IMR-90 (cell line): ENCODE data around the gene RNPC3. TPM values are rescaled to one million over a fixed set of nuclear protein-coding genes. Genes with fewer than 3 reads are reported as not detected.

Experiments
- ATAC-seq: fragments of 200-7000 bp; cut with Tn5 transposase; 2 replicates; pipeline ENCODE4 v1.9.1; 2020; ENCODE audit warnings: low read depth, mild to moderate bottlenecking, moderate library complexity
- BruUV-seq: library from RNA; stranded (reverse); fragments of 400-500 nt; replicated peaks from 2 replicates; lab custom pipeline; 2021; lab: Mats Ljungman, UMichigan
- CTCF ChIA-PET: fragments of 300-600 bp; formaldehyde crosslinking; extraction: SDS; loops from one replicate; lab custom pipeline; 2021; ENCODE audit warnings: antibody characterized with exemption; lab: Yijun Ruan, JAX
- POLR2A ChIA-PET: fragments of 300-600 bp; sonication (Branson Sonifier 250); formaldehyde crosslinking; loops from one replicate; lab custom pipeline; 2022; ENCODE audit warnings: antibody characterized with exemption; ENCODE audit not compliant: unreplicated experiment; lab: Charles Lee
- DNase-seq: peaks from one replicate; pipeline ENCODE4 v3.0.0; 2013
- H2AFZ ChIP-seq: replicated peaks from 2 replicates; pipeline ENCODE3; 2013; ENCODE audit warnings: low read length, mild to moderate bottlenecking; ENCODE audit not compliant: poor library complexity
- H2AK5ac ChIP-seq: 2 replicates; pipeline ENCODE4 v1.6.1; 2013; ENCODE audit warnings: low read depth, low read length, inconsistent platforms
- H2AK9ac ChIP-seq: replicated peaks from 2 replicates; pipeline ENCODE3; 2013; ENCODE audit warnings: mild to moderate bottlenecking, low read depth, low read length, moderate library complexity; ENCODE audit not compliant: poor library complexity
- H2BK120ac ChIP-seq: 2 replicates; pipeline ENCODE4 v1.6.1; 2013; ENCODE audit warnings: low read depth, low read length, inconsistent platforms
- H2BK15ac ChIP-seq: 3 replicates; pipeline ENCODE4 v1.6.1; 2013; ENCODE audit warnings: low read depth, low read length, inconsistent platforms
- H2BK20ac ChIP-seq: 2 replicates; pipeline ENCODE4 v1.6.1; 2013; ENCODE audit warnings: low read depth, mild to moderate bottlenecking, inconsistent platforms, low read length, moderate library complexity
- H2BK5ac ChIP-seq: 2 replicates; pipeline ENCODE4 v1.6.1; 2013; ENCODE audit warnings: mild to moderate bottlenecking, low read depth, low read length, inconsistent platforms; ENCODE audit not compliant: poor library complexity, severe bottlenecking
- H3K14ac ChIP-seq: replicated peaks from 2 replicates; pipeline ENCODE4 v1.6.1; 2013; ENCODE audit warnings: low read depth, low read length, inconsistent platforms
- H3K18ac ChIP-seq: 2 replicates; pipeline ENCODE4 v1.6.1; 2013; ENCODE audit warnings: low read depth, low read length, control low read depth
- H3K23ac ChIP-seq: 2 replicates; pipeline ENCODE4 v1.6.1; 2013; ENCODE audit warnings: low read depth, low read length, inconsistent platforms
- H3K27ac ChIP-seq: 2 replicates; pipeline ENCODE4 v1.5.1; 2013; ENCODE audit warnings: mild to moderate bottlenecking, control low read depth, low read length; ENCODE audit not compliant: insufficient read depth
- H3K27me3 ChIP-seq: 2 replicates; pipeline ENCODE4 v1.6.1; 2013; ENCODE audit warnings: low read length; ENCODE audit not compliant: control insufficient read depth, insufficient read depth
- H3K36me3 ChIP-seq: 2 replicates; pipeline ENCODE4 v1.6.1; 2013; ENCODE audit warnings: low read length, mixed read lengths; ENCODE audit not compliant: control insufficient read depth, insufficient read depth
- H3K4ac ChIP-seq: 2 replicates; pipeline ENCODE4 v1.6.1; 2013; ENCODE audit warnings: low read depth, low read length, inconsistent platforms
- H3K4me1 ChIP-seq: 2 replicates; pipeline ENCODE4 v1.6.1; 2013; ENCODE audit warnings: low read length, mixed read lengths; ENCODE audit not compliant: control insufficient read depth, insufficient read depth
- H3K4me2 ChIP-seq: 2 replicates; pipeline ENCODE4 v1.6.1; 2013; ENCODE audit warnings: low read depth, mild to moderate bottlenecking, control low read depth, low read length, moderate library complexity
- H3K4me3 ChIP-seq: 2 replicates; pipeline ENCODE4 v1.5.1; 2013; ENCODE audit warnings: low read depth, mild to moderate bottlenecking, control low read depth, low read length, moderate library complexity; ENCODE audit not compliant: insufficient read depth
- H3K56ac ChIP-seq: 2 replicates; pipeline ENCODE4 v1.6.1; 2013; ENCODE audit warnings: low read length, inconsistent platforms; ENCODE audit not compliant: insufficient read depth; ENCODE audit errors: extremely low read depth
- H3K79me1 ChIP-seq, 2 experiments: 2 replicates each; pipeline ENCODE4 v1.6.1; 2013; ENCODE audit warnings: low read length in 2 of 2, inconsistent platforms in 1 of 2, low read depth in 1 of 2
- H3K9ac ChIP-seq: 2 replicates; pipeline ENCODE4 v1.6.1; 2013; ENCODE audit warnings: low read depth, low read length, control low read depth
- H3K9me1 ChIP-seq: 2 replicates; pipeline ENCODE4 v1.6.1; 2013; ENCODE audit warnings: low read length, inconsistent platforms; ENCODE audit not compliant: insufficient read depth
- H3K9me3 ChIP-seq: 2 replicates; pipeline ENCODE4 v1.6.1; 2013; ENCODE audit warnings: low read length; ENCODE audit not compliant: control insufficient read depth, insufficient read depth
- H4K20me1 ChIP-seq: 2 replicates; pipeline ENCODE4 v1.6.1; 2013; ENCODE audit warnings: low read length, inconsistent platforms; ENCODE audit not compliant: insufficient read depth
- H4K5ac ChIP-seq: 2 replicates; pipeline ENCODE4 v1.6.1; 2013; ENCODE audit warnings: mild to moderate bottlenecking, low read depth, low read length, control low read depth
- H4K8ac ChIP-seq, 2 experiments: 2 replicates each; pipeline ENCODE4 v1.6.1; 2013; ENCODE audit warnings: low read depth in 2 of 2, low read length in 2 of 2, control low read depth in 1 of 2, inconsistent platforms in 1 of 2
- H4K91ac ChIP-seq: 2 replicates; pipeline ENCODE4 v1.6.1; 2013; ENCODE audit warnings: low read depth, low read length, inconsistent platforms; ENCODE audit not compliant: insufficient read depth
- BHLHE40 ChIP-seq: fragments of 150-350 bp; IDR thresholded peaks from 2 replicates; pipeline ENCODE4 v1.6.1; 2016; ENCODE audit warnings: mild to moderate bottlenecking, low read depth, low read length
- CHD1 ChIP-seq: IDR thresholded peaks from 2 replicates; pipeline ENCODE4 v1.6.1; 2012; ENCODE audit warnings: low read depth, low read length, improper control_type of control experiment
- CTCF ChIP-seq: conservative IDR thresholded peaks from 2 replicates; pipeline ENCODE4 v1.5.1; 2012; ENCODE audit warnings: mild to moderate bottlenecking, low read depth, low read length, improper control_type of control experiment
- FOS ChIP-seq: fragments of 150-350 bp; IDR thresholded peaks from 2 replicates; pipeline ENCODE4 v1.6.1; 2016; ENCODE audit warnings: low read depth, low read length
- NFE2L2 ChIP-seq: fragments of 150-350 bp; IDR thresholded peaks from 2 replicates; pipeline ENCODE4 v1.6.1; 2016; ENCODE audit warnings: low read depth, mild to moderate bottlenecking, low read length
- POLR2A ChIP-seq: IDR thresholded peaks from 2 replicates; pipeline ENCODE4 v1.6.1; 2012; ENCODE audit warnings: mild to moderate bottlenecking, low read depth, low read length
- RAD21 ChIP-seq: IDR thresholded peaks from 2 replicates; pipeline ENCODE4 v1.6.1; 2012; ENCODE audit warnings: low read length, improper control_type of control experiment
- RCOR1 ChIP-seq: IDR thresholded peaks from 2 replicates; pipeline ENCODE4 v1.6.1; 2012; ENCODE audit warnings: mild to moderate bottlenecking, low read length, improper control_type of control experiment; ENCODE audit not compliant: insufficient replicate concordance
- SMC3 ChIP-seq: fragments of 150-350 bp; IDR thresholded peaks from 2 replicates; pipeline ENCODE4 v1.6.1; 2016; ENCODE audit warnings: low read depth, mild to moderate bottlenecking, antibody characterized with exemption, low read length, moderate library complexity
- dilution Hi-C: fragments of 300-500 bp; cut with HindIII; formaldehyde crosslinking; loops from one replicate; pipeline ENCODE4 v1.14.3; 2018; ENCODE audit warnings: low sequenced_read_pairs; ENCODE audit not compliant: unreplicated experiment
- in situ Hi-C: fragments of 300-500 bp; cut with MboI; formaldehyde crosslinking; loops from 3 replicates; pipeline ENCODE4 v1.14.3; 2019; ENCODE audit warnings: low sequenced_read_pairs, inconsistent platforms, mixed read lengths
- intact Hi-C: fragments of 100-400 bp; cut with micrococcal nuclease; formaldehyde crosslinking; loops from 2 replicates; pipeline ENCODE4 v1.10.0; 2022
- polyA plus RNA-seq, 3 experiments: library from polyadenylated mRNA; depleted of rRNA; stranded (reverse); fragments of >200 nt; gene quantifications; 2 replicates each; pipeline ENCODE4 v1.2.3, GENCODE V29; 2012; ENCODE audit warnings: low replicate concordance in 1 of 3
- total RNA-seq: library from RNA; depleted of rRNA; stranded (reverse); fragments of >200 nt; gene quantifications from 2 replicates; pipeline ENCODE4 v1.2.3, GENCODE V29; 2012

Gene RNPC3
- total and polyA plus RNA-seq, 2 of the 4 experiments (the other 2 are of a cell fraction): 3.8 to 9.9 TPM

GRCh38 chr1:103516693-103517092, 8.8 kb upstream of the RNPC3 start:
- dilution Hi-C loops (no loop called here), intact Hi-C loops (loop anchor here (5.0 kb wide), 3 partner anchors 799 to 1994 kb away; no protein-coding TSS in a partner anchor), in situ Hi-C loops (no loop called here)
- no peak overlapping the region for H2AK5ac ChIP-seq
- no peak overlapping the region for H3K9ac ChIP-seq
- ChIA-PET POLR2A (no interaction called here), CTCF (interaction anchor here (0.5 kb wide), 1 partner anchor 930 kb away, joined by 3 read pairs; no protein-coding TSS in a partner anchor)
- H3K27me3 ChIP-seq: no peaks in the 10 kb centered on the region
- H3K18ac ChIP-seq: no peak overlapping the region
- no peak overlapping the region for H3K4ac ChIP-seq
- no TSS peak for BruUV-seq
- H3K4me1 ChIP-seq: no peaks in the 10 kb centered on the region
- no peak overlapping the region for H3K4me3 ChIP-seq
- no peak overlapping the region for H2AFZ ChIP-seq
- H2BK5ac ChIP-seq: no peak overlapping the region
- H4K20me1 ChIP-seq: no peaks in the 10 kb centered on the region
- no peak overlapping the region for H4K5ac ChIP-seq
- no peaks in the 10 kb centered on the region for H3K36me3 ChIP-seq
- H3K27ac ChIP-seq: no peak overlapping the region
- H3K23ac ChIP-seq: no peak overlapping the region
- DNase-seq (peak; percentile 64), ATAC-seq (no peak)
- H2BK120ac ChIP-seq: no peak overlapping the region
- H2BK15ac ChIP-seq: no peak overlapping the region
- no peak overlapping the region for H2AK9ac ChIP-seq
- H3K56ac ChIP-seq: no peak overlapping the region
- no peak overlapping the region for H4K91ac ChIP-seq
- no peak overlapping the region for H4K8ac ChIP-seq
- H3K79me1 ChIP-seq: no peaks in the 10 kb centered on the region
- H3K4me2 ChIP-seq: no peak overlapping the region
- H2BK20ac ChIP-seq: no peak overlapping the region
- H3K9me1 ChIP-seq: no peaks in the 10 kb centered on the region
- TF ChIP-seq NFE2L2 (no peak), CHD1 (no peak), FOS (no peak), CTCF (no peak), POLR2A (no peak), RCOR1 (no peak), SMC3 (no peak), RAD21 (no peak), BHLHE40 (no peak)
- H3K14ac ChIP-seq: no peak overlapping the region
- no peaks in the 10 kb centered on the region for H3K9me3 ChIP-seq
